Measurements from ENCODE around the gene MAGEA6.

The MAGEA6 gene

DNA sequence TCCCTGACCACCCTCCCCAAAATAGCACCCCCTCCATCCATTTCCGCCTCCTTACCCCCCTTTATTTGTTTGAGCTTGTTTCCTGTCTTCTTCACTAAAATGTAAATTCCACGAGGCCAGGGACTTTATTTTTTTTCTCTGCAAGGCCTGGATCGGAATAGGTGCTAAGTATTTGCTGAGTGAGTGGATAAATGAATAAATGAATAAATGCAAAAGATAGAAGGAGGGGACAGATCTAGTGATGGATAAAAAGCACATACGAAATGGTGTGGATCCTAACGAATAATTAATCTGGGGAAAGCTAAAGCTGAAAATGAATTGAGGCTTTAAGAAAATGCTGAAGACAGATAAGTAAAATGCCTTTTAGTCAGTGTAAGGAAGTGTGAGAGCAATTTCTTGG is 48.9 kb upstream of the MAGEA6 start:
- CTCF ChIA-PET = interaction anchor here (0.6 to 3.2 kb wide), 12 partner anchors 8 to 1391 kb away, joined by 3 to 24 read pairs (median 4); partner anchors contain the start of genes CETN2, GABRQ and NSDHL
- TF ChIP-seq ZNF416 (tag by site-specific recombination; IDR thresholded peaks at IDR 0.05) (no peak), ZNF701 (tag by site-specific recombination; IDR thresholded peaks at IDR 0.05) (no peak), ZNF404 (tag by site-specific recombination; IDR thresholded peaks at IDR 0.05) (no peak), ZFHX2 (tag by site-specific recombination; conservative IDR thresholded peaks at IDR 0.05) (no peak), ZNF248 (tag by site-specific recombination; IDR thresholded peaks at IDR 0.05) (no peak)
- TF ChIP-seq, protein P1, sequence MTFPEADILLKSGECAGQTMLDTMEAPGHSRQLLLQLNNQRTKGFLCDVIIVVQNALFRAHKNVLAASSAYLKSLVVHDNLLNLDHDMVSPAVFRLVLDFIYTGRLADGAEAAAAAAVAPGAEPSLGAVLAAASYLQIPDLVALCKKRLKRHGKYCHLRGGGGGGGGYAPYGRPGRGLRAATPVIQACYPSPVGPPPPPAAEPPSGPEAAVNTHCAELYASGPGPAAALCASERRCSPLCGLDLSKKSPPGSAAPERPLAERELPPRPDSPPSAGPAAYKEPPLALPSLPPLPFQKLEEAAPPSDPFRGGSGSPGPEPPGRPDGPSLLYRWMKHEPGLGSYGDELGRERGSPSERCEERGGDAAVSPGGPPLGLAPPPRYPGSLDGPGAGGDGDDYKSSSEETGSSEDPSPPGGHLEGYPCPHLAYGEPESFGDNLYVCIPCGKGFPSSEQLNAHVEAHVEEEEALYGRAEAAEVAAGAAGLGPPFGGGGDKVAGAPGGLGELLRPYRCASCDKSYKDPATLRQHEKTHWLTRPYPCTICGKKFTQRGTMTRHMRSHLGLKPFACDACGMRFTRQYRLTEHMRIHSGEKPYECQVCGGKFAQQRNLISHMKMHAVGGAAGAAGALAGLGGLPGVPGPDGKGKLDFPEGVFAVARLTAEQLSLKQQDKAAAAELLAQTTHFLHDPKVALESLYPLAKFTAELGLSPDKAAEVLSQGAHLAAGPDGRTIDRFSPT (tag by site-specific recombination; IDR thresholded peaks at IDR 0.05) = no peak
- no peak overlapping the region for H3K4me3 ChIP-seq (ENCODE audit: low read depth, low read length)
- POLR2A ChIA-PET = interaction anchor here (0.7 kb wide), 1 partner anchor 890 kb away, joined by 4 read pairs; no protein-coding TSS in a partner anchor
- no peaks in the 10 kb centered on the region for H3K4me1 ChIP-seq (ENCODE audit: control insufficient read depth, insufficient read depth, low read length)
- H3K9me3 ChIP-seq (ENCODE audit: control insufficient read depth, insufficient read depth, low read depth, low read length) = no peaks in the 10 kb centered on the region
- no peaks in the 10 kb centered on the region for H3K36me3 ChIP-seq (ENCODE audit: control insufficient read depth in 2 of 2, insufficient read depth in 1 of 2, low read length in 2 of 2)
- no peak overlapping the region for H3K27ac ChIP-seq (ENCODE audit: extremely low read depth, low read depth, low read length)

DNA sequence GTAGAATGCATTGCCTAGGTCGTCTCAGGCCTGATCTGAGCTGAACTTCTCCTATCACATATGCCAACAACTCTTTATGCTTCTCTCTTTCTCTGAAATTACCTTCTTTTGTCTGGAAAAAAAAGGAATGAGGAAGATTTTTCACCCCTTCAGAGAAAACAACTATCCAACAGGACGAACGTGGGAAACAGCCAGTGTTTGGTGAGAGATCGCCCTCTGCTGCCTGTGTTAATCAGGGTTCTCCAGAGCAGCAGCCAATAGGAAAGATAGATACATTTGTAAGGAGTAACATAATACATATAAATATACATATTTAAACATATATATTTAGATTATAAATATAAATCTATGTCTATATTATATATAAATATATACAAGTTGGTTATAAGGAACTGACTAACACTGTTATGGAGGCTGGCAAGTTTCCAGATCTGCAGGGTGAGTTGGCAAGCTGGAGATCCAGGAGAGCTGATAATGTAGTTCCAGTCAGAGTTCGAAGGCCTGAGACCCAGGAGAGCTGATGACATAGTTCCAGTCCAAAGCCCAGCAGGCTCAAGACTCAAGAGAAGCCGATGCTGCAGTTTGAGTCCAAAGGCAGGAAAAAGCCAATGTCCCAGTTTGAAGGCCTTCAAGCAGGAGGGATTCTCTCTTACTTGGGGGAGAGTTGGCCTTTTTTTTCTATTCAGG is 47.7 kb upstream of the MAGEA6 start:
- TF ChIP-seq, protein P2, sequence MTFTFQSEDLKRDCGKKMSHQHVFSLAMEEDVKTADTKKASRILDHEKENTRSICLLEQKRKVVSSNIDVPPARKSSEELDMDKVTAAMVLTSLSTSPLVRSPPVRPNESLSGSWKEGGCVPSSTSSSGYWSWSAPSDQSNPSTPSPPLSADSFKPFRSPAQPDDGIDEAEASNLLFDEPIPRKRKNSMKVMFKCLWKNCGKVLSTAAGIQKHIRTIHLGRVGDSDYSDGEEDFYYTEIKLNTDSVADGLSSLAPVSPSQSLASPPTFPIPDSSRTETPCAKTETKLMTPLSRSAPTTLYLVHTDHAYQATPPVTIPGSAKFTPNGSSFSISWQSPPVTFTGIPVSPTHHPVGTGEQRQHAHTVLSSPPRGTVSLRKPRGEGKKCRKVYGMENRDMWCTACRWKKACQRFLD (tag by site-specific recombination; IDR thresholded peaks at IDR 0.05) = no peak
- TF ChIP-seq, protein P3, sequence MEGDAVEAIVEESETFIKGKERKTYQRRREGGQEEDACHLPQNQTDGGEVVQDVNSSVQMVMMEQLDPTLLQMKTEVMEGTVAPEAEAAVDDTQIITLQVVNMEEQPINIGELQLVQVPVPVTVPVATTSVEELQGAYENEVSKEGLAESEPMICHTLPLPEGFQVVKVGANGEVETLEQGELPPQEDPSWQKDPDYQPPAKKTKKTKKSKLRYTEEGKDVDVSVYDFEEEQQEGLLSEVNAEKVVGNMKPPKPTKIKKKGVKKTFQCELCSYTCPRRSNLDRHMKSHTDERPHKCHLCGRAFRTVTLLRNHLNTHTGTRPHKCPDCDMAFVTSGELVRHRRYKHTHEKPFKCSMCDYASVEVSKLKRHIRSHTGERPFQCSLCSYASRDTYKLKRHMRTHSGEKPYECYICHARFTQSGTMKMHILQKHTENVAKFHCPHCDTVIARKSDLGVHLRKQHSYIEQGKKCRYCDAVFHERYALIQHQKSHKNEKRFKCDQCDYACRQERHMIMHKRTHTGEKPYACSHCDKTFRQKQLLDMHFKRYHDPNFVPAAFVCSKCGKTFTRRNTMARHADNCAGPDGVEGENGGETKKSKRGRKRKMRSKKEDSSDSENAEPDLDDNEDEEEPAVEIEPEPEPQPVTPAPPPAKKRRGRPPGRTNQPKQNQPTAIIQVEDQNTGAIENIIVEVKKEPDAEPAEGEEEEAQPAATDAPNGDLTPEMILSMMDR (tag by site-specific recombination; IDR thresholded peaks at IDR 0.05) = 0 out of 2 replicates have a peak, but pooled peaks have one; percentile 9
- TF ChIP-seq, protein P4, sequence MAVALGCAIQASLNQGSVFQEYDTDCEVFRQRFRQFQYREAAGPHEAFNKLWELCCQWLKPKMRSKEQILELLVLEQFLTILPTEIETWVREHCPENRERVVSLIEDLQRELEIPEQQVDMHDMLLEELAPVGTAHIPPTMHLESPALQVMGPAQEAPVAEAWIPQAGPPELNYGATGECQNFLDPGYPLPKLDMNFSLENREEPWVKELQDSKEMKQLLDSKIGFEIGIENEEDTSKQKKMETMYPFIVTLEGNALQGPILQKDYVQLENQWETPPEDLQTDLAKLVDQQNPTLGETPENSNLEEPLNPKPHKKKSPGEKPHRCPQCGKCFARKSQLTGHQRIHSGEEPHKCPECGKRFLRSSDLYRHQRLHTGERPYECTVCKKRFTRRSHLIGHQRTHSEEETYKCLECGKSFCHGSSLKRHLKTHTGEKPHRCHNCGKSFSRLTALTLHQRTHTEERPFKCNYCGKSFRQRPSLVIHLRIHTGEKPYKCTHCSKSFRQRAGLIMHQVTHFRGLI (tag by site-specific recombination; IDR thresholded peaks at IDR 0.05) = no peak
- TF ChIP-seq ZNF654 (tag by site-specific recombination; IDR thresholded peaks at IDR 0.05; ENCODE audit: low read depth) = peak; percentile 55
- Histone ChIP-seq H3K9me3 (ENCODE audit: control insufficient read depth, insufficient read depth, low read depth, low read length) (no peaks in the 10 kb centered on the region), H3K4me3 (ENCODE audit: low read depth, low read length) (no peak overlapping the region), H3K27ac (ENCODE audit: extremely low read depth, low read depth, low read length) (no peak overlapping the region), H3K4me1 (ENCODE audit: control insufficient read depth, insufficient read depth, low read length) (no peaks in the 10 kb centered on the region), H3K36me3 (ENCODE audit: control insufficient read depth in 2 of 2, insufficient read depth in 1 of 2, low read length in 2 of 2) (no peaks in the 10 kb centered on the region)
- ChIA-PET POLR2A (no interaction called here), CTCF (interaction anchor here (0.6 to 3.2 kb wide), 16 partner anchors 10 to 1312 kb away, joined by 3 to 24 read pairs (median 4); partner anchors contain the start of genes CETN2 and NSDHL)

DNA sequence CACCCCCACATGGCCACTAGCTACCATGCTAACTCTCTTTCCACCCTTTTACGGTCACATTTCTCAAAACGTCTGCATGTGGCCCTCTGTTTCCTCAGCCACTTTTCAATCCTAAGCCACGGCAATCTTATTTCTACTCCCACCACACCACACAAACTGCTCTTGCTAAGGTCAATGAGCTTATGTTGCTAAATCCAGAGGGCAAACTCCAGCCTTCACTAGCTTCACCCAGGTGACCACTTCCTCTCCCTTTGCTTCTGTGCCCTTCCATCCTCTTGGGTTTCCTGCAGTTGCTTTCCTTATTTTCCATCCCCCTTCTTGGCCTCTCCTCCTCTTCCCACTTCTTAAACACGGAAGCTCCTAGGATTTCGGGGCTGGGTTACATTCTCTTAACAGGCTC is 44.6 kb upstream of the MAGEA6 start:
- Histone ChIP-seq H3K4me1 (ENCODE audit: control insufficient read depth, insufficient read depth, low read length) (no peaks in the 10 kb centered on the region), H3K36me3 (ENCODE audit: control insufficient read depth in 2 of 2, insufficient read depth in 1 of 2, low read length in 2 of 2) (no peaks in the 10 kb centered on the region), H3K27ac (ENCODE audit: extremely low read depth, low read depth, low read length) (no peak overlapping the region), H3K9me3 (ENCODE audit: control insufficient read depth, insufficient read depth, low read depth, low read length) (no peaks in the 10 kb centered on the region), H3K4me3 (ENCODE audit: low read depth, low read length) (no peak overlapping the region)
- CTCF ChIA-PET = interaction anchor here (0.6 to 3.7 kb wide), 4 partner anchors 173 to 1065 kb away, joined by 3 to 18 read pairs (median 4); no protein-coding TSS in a partner anchor
- POLR2A ChIA-PET = no interaction called here
- TF ChIP-seq ZNF658 (tag by site-specific recombination; IDR thresholded peaks at IDR 0.05) (no peak), ZNF596 (tag by site-specific recombination; IDR thresholded peaks at IDR 0.05) (no peak), ZNF830 (tag by site-specific recombination; IDR thresholded peaks at IDR 0.05; ENCODE audit: low read depth) (no peak), SCRT2 (tag by site-specific recombination; IDR thresholded peaks at IDR 0.05) (no peak), ZNF544 (tag by site-specific recombination; IDR thresholded peaks at IDR 0.05) (no peak)
- TF ChIP-seq, protein P5, sequence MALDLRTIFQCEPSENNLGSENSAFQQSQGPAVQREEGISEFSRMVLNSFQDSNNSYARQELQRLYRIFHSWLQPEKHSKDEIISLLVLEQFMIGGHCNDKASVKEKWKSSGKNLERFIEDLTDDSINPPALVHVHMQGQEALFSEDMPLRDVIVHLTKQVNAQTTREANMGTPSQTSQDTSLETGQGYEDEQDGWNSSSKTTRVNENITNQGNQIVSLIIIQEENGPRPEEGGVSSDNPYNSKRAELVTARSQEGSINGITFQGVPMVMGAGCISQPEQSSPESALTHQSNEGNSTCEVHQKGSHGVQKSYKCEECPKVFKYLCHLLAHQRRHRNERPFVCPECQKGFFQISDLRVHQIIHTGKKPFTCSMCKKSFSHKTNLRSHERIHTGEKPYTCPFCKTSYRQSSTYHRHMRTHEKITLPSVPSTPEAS (tag by site-specific recombination; IDR thresholded peaks at IDR 0.05) = no peak
- TF ChIP-seq, protein P6, sequence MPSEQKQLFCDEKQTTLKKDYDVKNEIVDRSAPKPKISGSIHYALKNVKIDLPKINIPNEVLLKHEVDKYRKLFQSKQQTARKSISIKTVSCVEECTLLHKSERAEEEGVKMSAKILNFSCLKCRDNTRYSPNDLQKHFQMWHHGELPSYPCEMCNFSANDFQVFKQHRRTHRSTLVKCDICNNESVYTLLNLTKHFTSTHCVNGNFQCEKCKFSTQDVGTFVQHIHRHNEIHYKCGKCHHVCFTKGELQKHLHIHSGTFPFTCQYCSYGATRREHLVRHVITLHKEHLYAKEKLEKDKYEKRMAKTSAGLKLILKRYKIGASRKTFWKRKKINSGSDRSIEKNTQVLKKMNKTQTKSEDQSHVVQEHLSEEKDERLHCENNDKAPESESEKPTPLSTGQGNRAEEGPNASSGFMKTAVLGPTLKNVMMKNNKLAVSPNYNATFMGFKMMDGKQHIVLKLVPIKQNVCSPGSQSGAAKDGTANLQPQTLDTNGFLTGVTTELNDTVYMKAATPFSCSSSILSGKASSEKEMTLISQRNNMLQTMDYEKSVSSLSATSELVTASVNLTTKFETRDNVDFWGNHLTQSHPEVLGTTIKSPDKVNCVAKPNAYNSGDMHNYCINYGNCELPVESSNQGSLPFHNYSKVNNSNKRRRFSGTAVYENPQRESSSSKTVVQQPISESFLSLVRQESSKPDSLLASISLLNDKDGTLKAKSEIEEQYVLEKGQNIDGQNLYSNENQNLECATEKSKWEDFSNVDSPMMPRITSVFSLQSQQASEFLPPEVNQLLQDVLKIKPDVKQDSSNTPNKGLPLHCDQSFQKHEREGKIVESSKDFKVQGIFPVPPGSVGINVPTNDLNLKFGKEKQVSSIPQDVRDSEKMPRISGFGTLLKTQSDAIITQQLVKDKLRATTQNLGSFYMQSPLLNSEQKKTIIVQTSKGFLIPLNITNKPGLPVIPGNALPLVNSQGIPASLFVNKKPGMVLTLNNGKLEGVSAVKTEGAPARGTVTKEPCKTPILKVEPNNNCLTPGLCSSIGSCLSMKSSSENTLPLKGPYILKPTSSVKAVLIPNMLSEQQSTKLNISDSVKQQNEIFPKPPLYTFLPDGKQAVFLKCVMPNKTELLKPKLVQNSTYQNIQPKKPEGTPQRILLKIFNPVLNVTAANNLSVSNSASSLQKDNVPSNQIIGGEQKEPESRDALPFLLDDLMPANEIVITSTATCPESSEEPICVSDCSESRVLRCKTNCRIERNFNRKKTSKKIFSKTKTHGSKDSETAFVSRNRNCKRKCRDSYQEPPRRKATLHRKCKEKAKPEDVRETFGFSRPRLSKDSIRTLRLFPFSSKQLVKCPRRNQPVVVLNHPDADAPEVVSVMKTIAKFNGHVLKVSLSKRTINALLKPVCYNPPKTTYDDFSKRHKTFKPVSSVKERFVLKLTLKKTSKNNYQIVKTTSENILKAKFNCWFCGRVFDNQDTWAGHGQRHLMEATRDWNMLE (tag by site-specific recombination; conservative IDR thresholded peaks at IDR 0.05; ENCODE audit: low read depth) = no peak
